BE2C (cell line): ENCODE measurements around the gene CD99L2.

Source experiments
- DNase-seq: peaks from one replicate; pipeline ENCODE4 v3.0.0-alpha.2; 2020
- H3K27me3 ChIP-seq: fragments of 250-450 bp; sonication (Bioruptor Pico); 2 replicates; pipeline ENCODE4 v1.5.1; 2020; ENCODE audit warnings: mild to moderate bottlenecking
- H3K36me3 ChIP-seq: fragments of 250-450 bp; sonication (Bioruptor Pico); 2 replicates; pipeline ENCODE4 v1.5.1; 2020; ENCODE audit warnings: mild to moderate bottlenecking
- H3K4me1 ChIP-seq: fragments of 250-450 bp; sonication (Bioruptor Pico); 2 replicates; pipeline ENCODE4 v1.5.1; 2020
- H3K4me3 ChIP-seq: 2 replicates; pipeline ENCODE4 v1.5.1; 2011; ENCODE audit warnings: low read depth, low read length
- H3K9me3 ChIP-seq: fragments of 250-450 bp; sonication (Bioruptor Pico); 2 replicates; pipeline ENCODE4 v1.5.1; 2020
- CTCF ChIP-seq: IDR thresholded peaks from 2 replicates; pipeline ENCODE4 v1.5.1; 2012; ENCODE audit warnings: mild to moderate bottlenecking, low read depth, low read length

Gene CD99L2

DNA sequence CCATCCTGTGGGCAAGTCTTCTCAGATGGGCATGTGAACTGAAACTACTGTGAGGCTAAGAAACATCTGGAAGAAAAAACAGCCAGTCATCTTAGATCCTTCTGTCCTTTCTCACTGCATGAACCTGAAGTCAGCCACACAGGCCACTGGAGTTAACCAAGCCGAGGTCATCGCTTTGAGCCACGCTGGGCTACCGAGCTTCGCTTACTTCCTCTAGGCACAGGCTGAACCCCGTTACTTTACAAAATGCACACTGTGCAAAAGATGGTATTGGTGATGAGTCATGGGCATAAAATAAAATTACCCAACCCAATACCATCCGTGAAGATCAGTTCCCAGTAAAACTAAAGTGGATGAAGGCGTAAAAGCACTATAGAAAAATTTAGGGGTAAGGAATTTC is 119.1 kb downstream of the CD99L2 start:
- DNase-seq: no peak
- no peak for TF ChIP-seq CTCF

DNA sequence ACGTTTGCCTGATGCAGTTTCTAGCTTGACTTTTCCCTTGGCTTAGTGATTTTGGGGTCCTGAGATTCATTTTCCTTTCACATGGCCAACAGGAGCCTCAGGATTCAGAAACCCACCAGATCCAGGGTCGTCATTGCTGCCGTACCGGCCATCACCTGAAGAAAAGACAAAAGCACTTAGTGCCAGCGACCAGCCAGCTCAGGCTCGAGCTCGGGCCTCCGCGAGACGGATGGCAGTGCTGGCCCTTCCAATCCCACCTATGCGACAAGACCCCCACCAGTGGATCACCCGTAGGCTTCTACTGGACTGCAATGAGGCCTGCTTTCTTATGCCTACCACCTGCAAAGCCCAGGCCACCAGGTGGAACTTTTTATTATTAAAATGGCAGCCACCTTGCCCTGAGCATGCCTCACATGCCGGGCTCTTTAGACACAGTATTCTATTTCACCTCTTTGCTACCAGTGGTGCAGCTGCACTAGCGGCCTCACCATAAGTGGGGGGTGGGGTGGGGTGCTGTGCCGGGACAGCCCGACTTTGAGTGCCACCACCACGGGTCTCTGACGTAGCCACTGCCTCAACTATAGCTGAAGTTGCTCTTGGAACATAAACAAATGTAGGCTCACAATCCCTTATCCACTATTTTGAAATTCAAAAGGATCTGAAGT is 121.0 kb downstream of the CD99L2 start:
- no peak for TF ChIP-seq CTCF
- no peak overlapping the region for H3K4me3 ChIP-seq
- H3K36me3 ChIP-seq: no peaks in the 10 kb centered on the region
- H3K4me1 ChIP-seq: no peaks in the 10 kb centered on the region
- no peak for DNase-seq
- H3K9me3 ChIP-seq: no peaks in the 10 kb centered on the region
- no peaks in the 10 kb centered on the region for H3K27me3 ChIP-seq

More for the DNA sequence above, 119.1 kb downstream of the CD99L2 start:
- Histone ChIP-seq H3K36me3 (no peaks in the 10 kb centered on the region), H3K4me1 (no peaks in the 10 kb centered on the region), H3K4me3 (no peak overlapping the region), H3K27me3 (no peaks in the 10 kb centered on the region), H3K9me3 (no peaks in the 10 kb centered on the region)

GRCh38 chrX:150775569-150776350 is 122.7 kb downstream of the CD99L2 start:
- H3K36me3 ChIP-seq: no peaks in the 10 kb centered on the region
- no peaks in the 10 kb centered on the region for H3K4me1 ChIP-seq
- H3K9me3 ChIP-seq: no peaks in the 10 kb centered on the region
- H3K4me3 ChIP-seq: no peak overlapping the region
- TF ChIP-seq CTCF: no peak
- no peaks in the 10 kb centered on the region for H3K27me3 ChIP-seq
- no peak for DNase-seq

DNA sequence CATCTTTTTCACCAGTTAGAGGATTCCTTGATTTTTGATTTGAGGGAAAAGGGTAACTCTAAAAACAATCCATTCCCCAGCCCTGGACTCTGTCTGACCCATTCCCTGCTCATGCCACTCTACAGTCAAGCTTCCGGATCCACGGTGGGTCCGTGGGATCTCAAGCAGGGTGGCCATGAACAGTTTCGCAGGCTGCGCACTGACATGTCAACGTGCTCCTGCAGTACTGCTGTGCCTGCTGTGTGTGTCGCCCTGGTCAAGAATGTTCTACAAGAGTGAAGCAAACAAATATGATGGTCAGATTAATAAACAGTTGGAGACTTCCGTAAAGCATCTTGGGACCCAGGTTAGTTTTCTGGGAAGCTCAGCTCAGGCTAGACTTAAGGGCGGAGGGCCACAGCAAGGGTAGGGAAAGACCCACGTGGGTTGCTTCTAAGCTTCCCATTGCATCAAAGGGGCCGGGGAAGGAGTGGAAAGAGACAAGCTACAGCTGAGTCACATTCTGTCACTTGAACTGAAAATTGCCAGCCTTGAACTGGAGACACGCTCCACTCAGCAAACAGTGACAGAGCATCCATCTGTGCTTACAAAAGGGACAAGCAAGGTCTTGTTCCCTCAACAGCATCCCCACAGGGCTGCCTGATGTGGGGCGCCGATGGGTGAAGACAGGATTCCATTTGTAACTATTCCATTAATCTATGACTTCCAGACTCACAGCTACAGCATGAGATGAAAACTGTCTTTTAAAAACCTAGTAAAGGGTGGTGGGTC is 123.5 kb downstream of the CD99L2 start:
- Histone ChIP-seq H3K27me3 (no peaks in the 10 kb centered on the region), H3K4me1 (no peaks in the 10 kb centered on the region), H3K36me3 (no peaks in the 10 kb centered on the region), H3K9me3 (no peaks in the 10 kb centered on the region), H3K4me3 (no peak overlapping the region)
- no peak for TF ChIP-seq CTCF
- no peak for DNase-seq

DNA sequence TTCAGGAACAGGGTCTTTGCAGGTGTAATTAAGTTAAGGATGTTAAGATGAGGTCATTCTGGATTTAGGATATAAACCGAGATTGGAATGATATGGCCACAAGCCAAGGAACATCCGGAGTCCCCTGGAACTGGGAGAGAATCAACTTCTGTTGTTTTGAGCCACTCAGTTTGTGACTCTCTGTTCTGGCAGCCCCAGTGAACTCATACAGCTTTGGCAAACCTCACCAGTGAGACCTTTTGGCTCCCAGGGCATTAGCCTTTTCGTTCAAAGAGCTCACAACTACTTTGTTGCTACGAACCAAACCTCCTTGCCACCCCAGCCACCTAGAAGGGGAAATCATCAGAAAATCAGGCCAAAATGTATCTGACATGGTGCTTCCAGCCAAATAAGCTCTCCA is 124.8 kb downstream of the CD99L2 start:
- no peak for TF ChIP-seq CTCF
- no peaks in the 10 kb centered on the region for H3K9me3 ChIP-seq
- no peaks in the 10 kb centered on the region for H3K27me3 ChIP-seq
- no peak for DNase-seq
- H3K4me3 ChIP-seq: no peak overlapping the region
- H3K36me3 ChIP-seq: no peaks in the 10 kb centered on the region
- H3K4me1 ChIP-seq: no peaks in the 10 kb centered on the region
